Spleen (tissue), 7 donors: Measurements from ENCODE around the gene CLASP1.

Experiments used
- CTCF ChIP-seq, 11 experiments: fragments of 200-600 bp in 7 of 11; fragments of 450-650 bp in 4 of 11; sonication (generic) in 4 of 11; IDR thresholded peaks in 8 of 11; conservative IDR thresholded peaks in 3 of 11; 1 replicate in 7 of 11; 2 replicates in 4 of 11; pipeline versions ENCODE4 v1.4.0 to v1.8.0; 2016 to 2021; ENCODE audit warnings: antibody characterized with exemption in 11 of 11, inconsistent platforms in 4 of 11, mild to moderate bottlenecking in 1 of 11
- POLR2A ChIP-seq, 3 donors: fragments of 450-650 bp; IDR thresholded peaks; one replicate each; pipeline ENCODE4 v1.5.1; 2017; ENCODE audit warnings: antibody characterized with exemption in 3 of 3, mild to moderate bottlenecking in 1 of 3
- donor health status: DM: no; HTN: no; CAD: no; lungs with moderate emphysema.
- donor health status: DM: no; HTN: no; CAD: no.
- donor health status: DM: no; HTN: no; CAD: no.

GRCh38 chr2:121582272-121582671, 67.0 kb downstream of the CLASP1 start:
- TF ChIP-seq CTCF (IDR thresholded peaks at IDR 0.05 in 8 of 11, conservative IDR thresholded peaks at IDR 0.05 in 3 of 11) = no peak
- TF ChIP-seq POLR2A (IDR thresholded peaks at IDR 0.05) = no peak
